A549 (cell line): ENCODE data around the gene EYA3.

ENCODE experiments used
- CEBPB ChIP-seq, 2 experiments: fragments of >200 bp in 1 of 2; sonication (Bioruptor Twin) in 1 of 2; formaldehyde crosslinking in 1 of 2; IDR thresholded peaks; 2 replicates each; pipeline ENCODE4 v1.6.1; 2012 to 2016
- HOXB5 ChIP-seq: fragments of 250-450 bp; sonication (Bioruptor Pico); IDR thresholded peaks from 2 replicates; pipeline ENCODE4 v1.5.0; 2020; ENCODE audit warnings: mild to moderate bottlenecking, moderate library complexity
- RNF2 ChIP-seq: fragments of 200-600 bp; sonication (generic); IDR thresholded peaks from 2 replicates; pipeline ENCODE4 v1.6.1; 2016; ENCODE audit warnings: low read depth, mild to moderate bottlenecking, antibody characterized with exemption, moderate library complexity, borderline replicate concordance
- ZNF302 ChIP-seq: fragments of 250-450 bp; sonication (Bioruptor Pico); IDR thresholded peaks from 2 replicates; pipeline ENCODE4 v1.9.0; 2021; ENCODE audit warnings: inconsistent platforms, mild to moderate bottlenecking, moderate library complexity
- TF ChIP-seq, protein P1 (sequence below): fragments of 200-600 bp; sonication (generic); IDR thresholded peaks from 2 replicates; pipeline ENCODE4 v1.6.1; 2016; ENCODE audit warnings: antibody characterized with exemption, mild to moderate bottlenecking, moderate library complexity
- TF ChIP-seq, protein P2 (sequence below): fragments of >200 bp; sonication (Bioruptor Twin); formaldehyde crosslinking; IDR thresholded peaks from 3 replicates; pipeline ENCODE4 v1.5.1; 2016

DNA sequence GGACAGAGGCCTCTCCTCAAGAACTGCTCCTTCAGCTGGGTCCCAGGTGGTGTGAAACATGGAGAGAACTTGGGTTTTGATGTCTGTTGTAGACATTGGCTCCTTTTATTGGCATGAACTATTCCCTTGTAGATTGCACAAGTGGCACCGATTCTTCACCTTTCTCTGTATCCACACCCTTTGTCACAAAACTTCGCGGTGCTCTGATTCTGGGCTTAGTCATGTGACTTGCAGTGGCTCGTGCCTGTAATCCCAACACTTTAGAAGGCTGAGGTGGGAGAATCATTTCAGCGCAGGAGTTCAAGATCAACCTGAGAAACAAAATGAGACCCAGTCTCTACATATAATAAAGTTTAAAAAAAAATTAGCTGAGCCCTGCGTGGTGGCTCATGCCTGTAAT, 42.5 kb upstream of the EYA3 start:
- TF ChIP-seq, protein P1, sequence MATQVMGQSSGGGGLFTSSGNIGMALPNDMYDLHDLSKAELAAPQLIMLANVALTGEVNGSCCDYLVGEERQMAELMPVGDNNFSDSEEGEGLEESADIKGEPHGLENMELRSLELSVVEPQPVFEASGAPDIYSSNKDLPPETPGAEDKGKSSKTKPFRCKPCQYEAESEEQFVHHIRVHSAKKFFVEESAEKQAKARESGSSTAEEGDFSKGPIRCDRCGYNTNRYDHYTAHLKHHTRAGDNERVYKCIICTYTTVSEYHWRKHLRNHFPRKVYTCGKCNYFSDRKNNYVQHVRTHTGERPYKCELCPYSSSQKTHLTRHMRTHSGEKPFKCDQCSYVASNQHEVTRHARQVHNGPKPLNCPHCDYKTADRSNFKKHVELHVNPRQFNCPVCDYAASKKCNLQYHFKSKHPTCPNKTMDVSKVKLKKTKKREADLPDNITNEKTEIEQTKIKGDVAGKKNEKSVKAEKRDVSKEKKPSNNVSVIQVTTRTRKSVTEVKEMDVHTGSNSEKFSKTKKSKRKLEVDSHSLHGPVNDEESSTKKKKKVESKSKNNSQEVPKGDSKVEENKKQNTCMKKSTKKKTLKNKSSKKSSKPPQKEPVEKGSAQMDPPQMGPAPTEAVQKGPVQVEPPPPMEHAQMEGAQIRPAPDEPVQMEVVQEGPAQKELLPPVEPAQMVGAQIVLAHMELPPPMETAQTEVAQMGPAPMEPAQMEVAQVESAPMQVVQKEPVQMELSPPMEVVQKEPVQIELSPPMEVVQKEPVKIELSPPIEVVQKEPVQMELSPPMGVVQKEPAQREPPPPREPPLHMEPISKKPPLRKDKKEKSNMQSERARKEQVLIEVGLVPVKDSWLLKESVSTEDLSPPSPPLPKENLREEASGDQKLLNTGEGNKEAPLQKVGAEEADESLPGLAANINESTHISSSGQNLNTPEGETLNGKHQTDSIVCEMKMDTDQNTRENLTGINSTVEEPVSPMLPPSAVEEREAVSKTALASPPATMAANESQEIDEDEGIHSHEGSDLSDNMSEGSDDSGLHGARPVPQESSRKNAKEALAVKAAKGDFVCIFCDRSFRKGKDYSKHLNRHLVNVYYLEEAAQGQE, result no peak
- TF ChIP-seq, protein P2, sequence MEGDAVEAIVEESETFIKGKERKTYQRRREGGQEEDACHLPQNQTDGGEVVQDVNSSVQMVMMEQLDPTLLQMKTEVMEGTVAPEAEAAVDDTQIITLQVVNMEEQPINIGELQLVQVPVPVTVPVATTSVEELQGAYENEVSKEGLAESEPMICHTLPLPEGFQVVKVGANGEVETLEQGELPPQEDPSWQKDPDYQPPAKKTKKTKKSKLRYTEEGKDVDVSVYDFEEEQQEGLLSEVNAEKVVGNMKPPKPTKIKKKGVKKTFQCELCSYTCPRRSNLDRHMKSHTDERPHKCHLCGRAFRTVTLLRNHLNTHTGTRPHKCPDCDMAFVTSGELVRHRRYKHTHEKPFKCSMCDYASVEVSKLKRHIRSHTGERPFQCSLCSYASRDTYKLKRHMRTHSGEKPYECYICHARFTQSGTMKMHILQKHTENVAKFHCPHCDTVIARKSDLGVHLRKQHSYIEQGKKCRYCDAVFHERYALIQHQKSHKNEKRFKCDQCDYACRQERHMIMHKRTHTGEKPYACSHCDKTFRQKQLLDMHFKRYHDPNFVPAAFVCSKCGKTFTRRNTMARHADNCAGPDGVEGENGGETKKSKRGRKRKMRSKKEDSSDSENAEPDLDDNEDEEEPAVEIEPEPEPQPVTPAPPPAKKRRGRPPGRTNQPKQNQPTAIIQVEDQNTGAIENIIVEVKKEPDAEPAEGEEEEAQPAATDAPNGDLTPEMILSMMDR, result no peak
- TF ChIP-seq ZNF302 (no peak), HOXB5 (CRISPR knock-in tag) (no peak), CEBPB (IDR thresholded peaks at IDR 0.05) (no peak), RNF2 (no peak)
